OCI-LY3 (cell line): ENCODE results near the gene FOXJ2.
A peak's percentile ranks its signal among the peaks of the same experiment; 100 is the strongest.
"Not testable (repeated sequence)": the region's sequence is repeated elsewhere in the genome, so short reads cannot be mapped to it uniquely, and the experiment has no call there.

ENCODE experiments used
- H2AFZ ChIP-seq: fragments of 200-600, 300-600 bp; shearing (Covaris generic); 2 replicates; pipeline ENCODE4 v1.6.0; 2014; ENCODE audit warnings: antibody characterized with exemption, low read depth, low read length
- H3K27ac ChIP-seq: fragments of 200-600, 300-600 bp; sonication (generic); 2 replicates; pipeline ENCODE4 v1.5.1; 2014; ENCODE audit warnings: mild to moderate bottlenecking, low read length, moderate library complexity, mixed read lengths
- H3K27me3 ChIP-seq: fragments of 200-600, 300-600 bp; sonication (generic); 2 replicates; pipeline ENCODE4 v1.6.1; 2014; ENCODE audit warnings: low read depth, low read length, mixed read lengths
- H3K36me3 ChIP-seq: fragments of 200-600, 300-600 bp; sonication (generic); replicated peaks from 2 replicates; pipeline ENCODE3; 2014; ENCODE audit warnings: low read depth, low read length, mixed read lengths
- H3K4me1 ChIP-seq: fragments of 300-600, 200-600 bp; sonication (generic); 2 replicates; pipeline ENCODE4 v1.6.1; 2014; ENCODE audit warnings: low read length, mixed read lengths
- H3K4me2 ChIP-seq: fragments of 200-600, 300-600 bp; sonication (generic); 2 replicates; pipeline ENCODE4 v1.6.1; 2014; ENCODE audit warnings: low read length, mixed read lengths
- H3K4me3 ChIP-seq: fragments of 300-600, 200-600 bp; sonication (generic); 2 replicates; pipeline ENCODE4 v1.5.1; 2014; ENCODE audit warnings: antibody characterized with exemption, mild to moderate bottlenecking, low read length, moderate library complexity
- H3K79me2 ChIP-seq: fragments of 300-600, 200-600 bp; shearing (Covaris generic); 2 replicates; pipeline ENCODE4 v1.6.1; 2014; ENCODE audit warnings: mild to moderate bottlenecking, low read length, mixed read lengths
- H3K9ac ChIP-seq: fragments of 300-600, 200-600 bp; shearing (Covaris generic); 2 replicates; pipeline ENCODE4 v1.6.0; 2014; ENCODE audit warnings: mild to moderate bottlenecking, low read length, moderate library complexity
- H3K9me3 ChIP-seq: fragments of 200-600, 300-600 bp; shearing (Covaris generic); 2 replicates; pipeline ENCODE4 v1.6.1; 2014; ENCODE audit warnings: low read length, mixed read lengths; ENCODE audit not compliant: insufficient read depth
- H4K20me1 ChIP-seq: fragments of 200-600, 300-600 bp; sonication (generic); 2 replicates; pipeline ENCODE4 v1.6.1; 2016; ENCODE audit warnings: low read length, mixed read lengths; ENCODE audit not compliant: insufficient read depth
- EZH2phosphoT487 ChIP-seq: fragments of 200-600 bp; shearing (Covaris generic); IDR thresholded peaks from 2 replicates; pipeline ENCODE4 v1.6.1; 2018; ENCODE audit warnings: antibody characterized with exemption, mixed run types, low read depth
- TF ChIP-seq, protein P1 (sequence below): fragments of 200-600, 300-600 bp; sonication (generic); IDR thresholded peaks from 2 replicates; pipeline ENCODE4 v1.5.1; 2014; ENCODE audit warnings: antibody characterized with exemption, low read length, low read depth

FOXJ2 gene

DNA sequence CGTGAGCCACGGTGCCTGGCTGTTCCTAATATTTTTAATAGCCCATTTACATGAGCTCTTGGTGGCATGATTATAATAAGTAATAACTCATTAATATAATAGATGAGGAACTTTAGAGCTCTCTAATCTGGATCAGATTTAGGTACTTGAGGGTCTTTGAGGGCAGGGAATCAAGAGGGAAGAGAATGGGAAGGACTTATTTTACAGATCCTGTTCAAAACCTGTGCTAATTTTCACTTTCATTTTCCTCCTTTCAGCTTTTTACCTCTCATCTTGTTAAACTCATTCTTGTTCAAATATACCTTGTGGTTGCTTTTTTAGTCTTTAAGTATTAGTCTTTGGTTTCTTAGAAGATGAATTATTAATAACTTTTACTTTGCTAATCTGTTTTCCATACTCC is 55.1 kb downstream of the FOXJ2 start:
- peak overlapping the region; percentile 63 for H3K4me2 ChIP-seq
- H3K27me3 ChIP-seq, result no peaks in the 10 kb centered on the region
- 0 out of 2 replicates have a peak, but pooled peaks cover 3% of the 10 kb centered on the region for H4K20me1 ChIP-seq
- H3K4me3 ChIP-seq, result peak overlapping the region; percentile 18; the same call in 1 of the 2 replicates
- no peak for TF ChIP-seq EZH2phosphoT487
- TF ChIP-seq, protein P1, sequence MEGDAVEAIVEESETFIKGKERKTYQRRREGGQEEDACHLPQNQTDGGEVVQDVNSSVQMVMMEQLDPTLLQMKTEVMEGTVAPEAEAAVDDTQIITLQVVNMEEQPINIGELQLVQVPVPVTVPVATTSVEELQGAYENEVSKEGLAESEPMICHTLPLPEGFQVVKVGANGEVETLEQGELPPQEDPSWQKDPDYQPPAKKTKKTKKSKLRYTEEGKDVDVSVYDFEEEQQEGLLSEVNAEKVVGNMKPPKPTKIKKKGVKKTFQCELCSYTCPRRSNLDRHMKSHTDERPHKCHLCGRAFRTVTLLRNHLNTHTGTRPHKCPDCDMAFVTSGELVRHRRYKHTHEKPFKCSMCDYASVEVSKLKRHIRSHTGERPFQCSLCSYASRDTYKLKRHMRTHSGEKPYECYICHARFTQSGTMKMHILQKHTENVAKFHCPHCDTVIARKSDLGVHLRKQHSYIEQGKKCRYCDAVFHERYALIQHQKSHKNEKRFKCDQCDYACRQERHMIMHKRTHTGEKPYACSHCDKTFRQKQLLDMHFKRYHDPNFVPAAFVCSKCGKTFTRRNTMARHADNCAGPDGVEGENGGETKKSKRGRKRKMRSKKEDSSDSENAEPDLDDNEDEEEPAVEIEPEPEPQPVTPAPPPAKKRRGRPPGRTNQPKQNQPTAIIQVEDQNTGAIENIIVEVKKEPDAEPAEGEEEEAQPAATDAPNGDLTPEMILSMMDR, result no peak
- H3K9me3 ChIP-seq, result no peaks in the 10 kb centered on the region
- no peak overlapping the region for H2AFZ ChIP-seq
- H3K79me2 ChIP-seq, result peaks cover 67% of the 10 kb centered on the region
- peaks cover 36% of the 10 kb centered on the region for H3K4me1 ChIP-seq
- H3K27ac ChIP-seq, result peak overlapping the region; percentile 49; the same call in 1 of the 2 replicates
- 0 out of 2 replicates have a peak overlapping the region, but pooled peaks have one; percentile 19 for H3K9ac ChIP-seq
- H3K36me3 ChIP-seq, result peaks cover 32% of the 10 kb centered on the region

DNA sequence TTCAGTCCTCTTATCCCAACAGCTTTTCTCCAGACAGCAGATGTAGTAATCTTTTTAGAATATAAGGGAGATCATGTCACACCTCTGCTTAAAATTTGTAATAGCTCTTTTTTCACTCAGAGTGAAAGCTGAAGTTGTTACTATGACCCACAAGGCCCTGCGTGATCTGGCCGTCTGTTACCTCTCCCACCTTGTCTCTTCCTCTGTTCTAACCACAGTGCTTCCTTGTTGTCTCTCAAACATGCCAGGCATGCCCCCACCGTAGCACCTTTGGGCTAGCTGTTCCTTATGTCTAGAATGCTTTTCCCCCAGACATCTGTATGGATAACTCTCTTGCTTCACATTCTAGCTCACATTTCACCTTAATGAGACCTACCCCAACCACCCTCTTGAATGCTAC is 56.1 kb downstream of the FOXJ2 start:
- Histone ChIP-seq H3K79me2 (peaks cover 58% of the 10 kb centered on the region), H3K27ac (peak overlapping the region; percentile 49), H4K20me1 (no peaks in the 10 kb centered on the region), H3K4me2 (peak overlapping the region; percentile 63), H3K9ac (peak overlapping the region; percentile 19; the same call in 1 of the 2 replicates), H3K4me3 (peak overlapping the region; percentile 32; the same call in 1 of the 2 replicates), H3K4me1 (peaks cover 31% of the 10 kb centered on the region), H3K9me3 (no peaks in the 10 kb centered on the region), H2AFZ (peak overlapping the region; percentile 54; the same call in 1 of the 2 replicates), H3K27me3 (no peaks in the 10 kb centered on the region), H3K36me3 (peaks cover 39% of the 10 kb centered on the region)
- TF ChIP-seq, protein P1, result no peak
- no peak for TF ChIP-seq EZH2phosphoT487

DNA sequence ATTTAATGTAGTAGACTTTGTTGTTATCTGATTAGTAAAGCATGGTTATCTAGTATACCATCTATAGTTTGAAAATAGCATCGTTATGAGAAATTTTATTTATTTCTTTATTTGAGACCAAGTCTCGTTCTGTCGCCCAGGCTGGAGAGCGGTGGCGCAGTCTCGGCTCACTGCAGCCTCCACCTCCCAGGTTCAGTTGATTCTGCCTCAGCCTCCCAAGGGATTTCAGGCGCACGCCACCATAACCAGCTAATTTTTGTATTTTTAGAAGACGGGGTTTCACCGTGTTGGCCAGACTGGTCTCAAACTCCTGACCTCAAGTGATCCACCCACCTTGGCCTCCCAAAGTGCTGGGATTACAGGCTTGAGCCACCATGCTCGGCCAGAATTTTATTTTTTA is 56.8 kb downstream of the FOXJ2 start:
- Histone ChIP-seq H3K79me2 (peaks cover 51% of the 10 kb centered on the region), H3K4me1 (peaks cover 31% of the 10 kb centered on the region), H3K36me3 (peaks cover 41% of the 10 kb centered on the region)
- not testable (repeated sequence) for H3K4me3 ChIP-seq, H3K9me3 ChIP-seq, H3K27ac ChIP-seq, H3K9ac ChIP-seq, H3K4me2 ChIP-seq, H3K27me3 ChIP-seq, H2AFZ ChIP-seq, H4K20me1 ChIP-seq

DNA sequence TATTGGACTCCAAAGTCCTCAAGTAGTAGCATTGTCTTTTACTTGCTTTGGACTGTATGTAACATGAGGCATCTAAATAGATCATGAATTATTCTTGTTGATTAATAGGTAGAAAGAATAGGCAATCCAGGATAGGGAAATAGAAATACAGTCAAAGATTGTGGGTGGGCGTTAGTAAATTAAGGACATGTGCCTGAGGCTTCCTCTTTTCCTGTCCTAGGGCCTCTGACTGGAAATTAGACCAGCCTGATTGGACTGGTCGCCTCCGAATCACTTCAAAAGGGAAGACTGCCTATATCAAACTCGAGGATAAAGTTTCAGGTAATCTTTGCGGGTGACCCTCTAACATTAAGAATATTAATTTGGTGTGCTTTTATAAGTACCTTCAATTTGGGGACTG is 57.2 kb downstream of the FOXJ2 start:
- Histone ChIP-seq H3K27me3 (no peaks in the 10 kb centered on the region), H3K36me3 (peaks cover 44% of the 10 kb centered on the region), H3K79me2 (peaks cover 46% of the 10 kb centered on the region), H3K4me1 (peaks cover 31% of the 10 kb centered on the region), H2AFZ (no peak overlapping the region), H3K9ac (no peak overlapping the region), H3K27ac (no peak overlapping the region), H3K4me2 (no peak overlapping the region), H4K20me1 (no peaks in the 10 kb centered on the region), H3K9me3 (no peaks in the 10 kb centered on the region), H3K4me3 (no peak overlapping the region)
- TF ChIP-seq, protein P1, result no peak
- no peak for TF ChIP-seq EZH2phosphoT487
